Left ventricle myocardium inferior (tissue), 1 donor: ENCODE data around the gene TSHZ2. TPM values are rescaled to one million over a fixed set of nuclear protein-coding genes. Genes with fewer than 3 reads are reported as not detected.
"Not testable (repeated sequence)": the region's sequence is repeated elsewhere in the genome, so short reads cannot be mapped to it uniquely, and the experiment has no call there.

Experiments used
- DNase-seq: peaks from one replicate; pipeline ENCODE4 v3.0.0-alpha.2; 2020
- H3K27ac ChIP-seq: fragments of 200-600 bp; replicated peaks from 2 replicates; pipeline ENCODE4 v1.8.0; 2021
- H3K27me3 ChIP-seq: fragments of 200-600 bp; 2 replicates; pipeline ENCODE4 v1.8.0; 2021; ENCODE audit warnings: low read depth
- H3K36me3 ChIP-seq: fragments of 200-600 bp; 2 replicates; pipeline ENCODE4 v1.8.0; 2021
- H3K4me1 ChIP-seq: fragments of 200-600 bp; 2 replicates; pipeline ENCODE4 v1.8.0; 2021
- H3K4me3 ChIP-seq: fragments of 200-600 bp; 2 replicates; pipeline ENCODE4 v1.8.0; 2021; ENCODE audit warnings: mild to moderate bottlenecking, moderate library complexity
- H3K9me3 ChIP-seq: fragments of 200-600 bp; replicated peaks from 2 replicates; pipeline ENCODE4 v1.8.0; 2021
- intact Hi-C: fragments of 100-400 bp; cut with micrococcal nuclease; formaldehyde crosslinking; loops from one replicate; pipeline ENCODE4 v1.11.0; 2022
- total RNA-seq: library from RNA; stranded (reverse); fragmentation: NEBNext Ultra II Directional; extraction: Animal tissue kit (Norgen Biotek cat#: 25700); gene quantifications from one replicate; pipeline ENCODE4 v1.2.1, GENCODE V29; 2021
- TF ChIP-seq, protein P1 (sequence below): fragments of 200-600 bp; IDR thresholded peaks from 2 replicates; pipeline ENCODE4 v1.8.0; 2021; ENCODE audit warnings: antibody characterized with exemption, mild to moderate bottlenecking, borderline replicate concordance
- donor health status: DM: no; HTN: yes; CAD: no; lungs with severe emphysema.

TSHZ2 gene
- total RNA-seq, 1 donor from 2014 or later, result 3.1 TPM

DNA sequence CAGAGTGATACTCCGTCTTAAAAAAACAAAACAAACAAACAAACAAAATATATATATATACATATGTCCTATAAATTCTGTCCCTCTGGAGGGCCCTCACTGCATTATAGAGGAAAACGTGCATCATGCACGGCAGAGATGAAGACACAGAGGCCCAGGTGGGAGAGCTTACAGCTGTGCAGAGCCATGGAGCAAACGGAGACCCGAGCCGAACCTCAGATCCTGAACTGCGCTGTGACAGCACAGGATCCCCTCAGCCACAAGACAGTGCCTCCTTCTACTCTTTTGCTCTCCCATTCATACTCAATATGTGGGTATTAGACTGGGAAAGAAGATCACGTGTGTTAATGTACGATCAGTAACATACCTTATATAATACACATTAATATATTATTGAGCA is 539.9 kb downstream of the TSHZ2 start:
- Histone ChIP-seq H3K9me3 (no peaks in the 10 kb centered on the region), H3K4me3 (no peak overlapping the region), H3K4me1 (no peaks in the 10 kb centered on the region), H3K27me3 (no peaks in the 10 kb centered on the region), H3K27ac (no peak overlapping the region), H3K36me3 (no peaks in the 10 kb centered on the region)
- no peak for DNase-seq
- intact Hi-C loops, result no loop called here
- TF ChIP-seq, protein P1, sequence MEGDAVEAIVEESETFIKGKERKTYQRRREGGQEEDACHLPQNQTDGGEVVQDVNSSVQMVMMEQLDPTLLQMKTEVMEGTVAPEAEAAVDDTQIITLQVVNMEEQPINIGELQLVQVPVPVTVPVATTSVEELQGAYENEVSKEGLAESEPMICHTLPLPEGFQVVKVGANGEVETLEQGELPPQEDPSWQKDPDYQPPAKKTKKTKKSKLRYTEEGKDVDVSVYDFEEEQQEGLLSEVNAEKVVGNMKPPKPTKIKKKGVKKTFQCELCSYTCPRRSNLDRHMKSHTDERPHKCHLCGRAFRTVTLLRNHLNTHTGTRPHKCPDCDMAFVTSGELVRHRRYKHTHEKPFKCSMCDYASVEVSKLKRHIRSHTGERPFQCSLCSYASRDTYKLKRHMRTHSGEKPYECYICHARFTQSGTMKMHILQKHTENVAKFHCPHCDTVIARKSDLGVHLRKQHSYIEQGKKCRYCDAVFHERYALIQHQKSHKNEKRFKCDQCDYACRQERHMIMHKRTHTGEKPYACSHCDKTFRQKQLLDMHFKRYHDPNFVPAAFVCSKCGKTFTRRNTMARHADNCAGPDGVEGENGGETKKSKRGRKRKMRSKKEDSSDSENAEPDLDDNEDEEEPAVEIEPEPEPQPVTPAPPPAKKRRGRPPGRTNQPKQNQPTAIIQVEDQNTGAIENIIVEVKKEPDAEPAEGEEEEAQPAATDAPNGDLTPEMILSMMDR, result no peak

DNA sequence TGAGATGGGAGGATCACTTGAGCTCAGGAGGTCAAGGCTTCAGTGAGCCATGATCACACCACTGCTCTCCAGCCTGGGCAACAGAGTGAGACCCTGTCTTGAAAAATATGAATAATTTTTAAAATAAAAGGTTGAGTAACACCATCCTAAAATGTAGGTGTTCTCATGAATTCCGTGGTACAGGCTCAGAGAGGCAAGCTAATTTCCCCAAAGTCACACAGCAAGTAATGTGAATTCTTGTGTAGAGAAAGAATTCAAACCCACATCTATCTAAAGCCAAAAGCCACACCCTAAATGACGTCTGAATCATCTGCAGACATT is 541.0 kb downstream of the TSHZ2 start:
- TF ChIP-seq, protein P1, result no peak
- no peak overlapping the region for H3K4me3 ChIP-seq
- H3K9me3 ChIP-seq, result no peaks in the 10 kb centered on the region
- H3K4me1 ChIP-seq, result no peaks in the 10 kb centered on the region
- H3K27ac ChIP-seq, result no peak overlapping the region
- H3K36me3 ChIP-seq, result no peaks in the 10 kb centered on the region
- no peak for DNase-seq
- intact Hi-C loops, result no loop called here
- H3K27me3 ChIP-seq, result no peaks in the 10 kb centered on the region

DNA sequence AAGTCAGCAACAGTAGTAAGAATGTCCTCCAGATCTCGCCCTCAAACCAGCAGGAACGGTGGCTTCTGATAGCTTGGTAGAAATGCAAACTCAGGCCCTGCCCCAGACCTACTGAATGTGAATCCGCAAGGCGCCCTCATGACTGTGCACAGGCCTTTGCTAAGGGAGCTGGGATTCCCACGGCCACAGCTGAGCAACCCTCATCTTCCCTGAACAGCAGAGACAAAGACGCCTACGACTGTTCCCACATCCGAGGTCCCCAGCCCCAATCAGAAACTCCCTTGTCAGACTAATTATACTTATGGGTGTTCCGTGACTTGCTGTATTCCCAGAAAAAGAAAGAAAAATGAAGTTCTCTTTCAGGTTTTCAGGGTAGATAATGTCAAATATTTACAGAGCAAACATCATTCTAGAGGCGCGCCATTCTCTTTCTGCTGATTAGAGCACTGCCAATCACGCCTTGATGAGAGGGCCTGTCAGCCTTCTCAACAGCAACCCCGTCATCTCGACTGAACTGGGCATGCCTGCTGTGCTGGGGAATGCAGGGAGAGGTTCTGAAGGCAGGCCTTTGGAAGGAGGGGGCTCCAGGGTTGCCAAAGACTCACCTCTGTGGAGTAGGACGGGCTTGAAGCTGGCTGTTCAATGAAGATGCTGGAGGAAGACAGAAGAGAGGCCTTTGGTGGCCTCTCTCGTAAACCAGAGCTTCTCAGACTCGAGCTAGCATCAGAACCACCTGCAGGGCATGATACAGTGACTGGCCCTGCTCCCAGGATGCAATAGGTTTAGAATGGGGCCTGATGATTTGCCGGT is 541.5 kb downstream of the TSHZ2 start:
- TF ChIP-seq, protein P1, result no peak
- intact Hi-C loops, result no loop called here
- H3K9me3 ChIP-seq, result no peaks in the 10 kb centered on the region

DNA sequence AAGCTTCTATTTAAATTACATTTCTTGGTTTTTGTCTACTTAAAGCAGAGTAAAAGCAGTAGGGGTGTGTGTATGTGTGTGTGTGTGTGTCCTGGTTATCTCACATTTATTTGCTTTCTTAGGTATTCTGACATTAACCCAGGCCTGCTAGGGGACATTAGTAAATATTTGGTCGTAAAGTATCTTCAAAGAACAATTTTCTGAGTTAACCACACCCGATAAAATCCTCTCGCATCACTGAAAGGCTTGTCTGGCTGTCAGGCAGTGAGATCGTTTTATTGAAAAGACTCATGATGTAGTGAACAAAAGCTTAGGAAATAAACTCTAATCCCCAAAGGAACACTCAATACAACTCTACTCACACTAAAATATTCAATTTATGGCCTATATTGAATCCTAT is 543.6 kb downstream of the TSHZ2 start:
- Histone ChIP-seq H3K4me1 (no peaks in the 10 kb centered on the region), H3K27me3 (no peaks in the 10 kb centered on the region), H3K27ac (no peak overlapping the region), H3K4me3 (no peak overlapping the region), H3K36me3 (no peaks in the 10 kb centered on the region), H3K9me3 (no peaks in the 10 kb centered on the region)
- intact Hi-C loops, result no loop called here
- DNase-seq, result no peak
- TF ChIP-seq, protein P1, result no peak

More for the DNA sequence above, 541.5 kb downstream of the TSHZ2 start:
- Histone ChIP-seq H3K36me3 (no peaks in the 10 kb centered on the region), H3K27me3 (no peaks in the 10 kb centered on the region), H3K27ac (no peak overlapping the region), H3K4me3 (no peak overlapping the region), H3K4me1 (no peaks in the 10 kb centered on the region)
- DNase-seq, result no peak

DNA sequence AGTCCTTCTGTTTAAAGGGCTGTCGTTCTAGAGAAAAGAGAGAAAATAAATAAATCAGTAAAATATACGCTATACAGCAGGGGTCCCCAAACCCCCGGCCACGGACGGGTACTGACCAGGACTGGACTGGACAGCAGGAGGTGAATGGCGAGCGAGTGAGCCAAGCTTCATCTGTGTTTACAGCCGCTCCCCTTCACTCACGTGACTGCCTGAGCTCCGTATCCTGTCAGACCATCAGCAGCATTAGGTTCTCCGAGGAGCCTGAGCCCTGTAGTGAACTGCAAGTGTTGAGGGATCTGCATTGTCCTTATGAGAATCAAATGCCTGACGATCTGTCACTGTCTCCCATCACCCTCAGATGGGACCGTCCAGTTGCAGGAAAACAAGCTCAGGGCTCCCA is 545.0 kb downstream of the TSHZ2 start:
- Histone ChIP-seq H3K4me3 (no peak overlapping the region), H3K4me1 (no peaks in the 10 kb centered on the region), H3K9me3 (no peaks in the 10 kb centered on the region), H3K27me3 (no peaks in the 10 kb centered on the region), H3K36me3 (no peaks in the 10 kb centered on the region), H3K27ac (no peak overlapping the region)
- intact Hi-C loops, result no loop called here
- TF ChIP-seq, protein P1, result no peak
- DNase-seq, result no peak

DNA sequence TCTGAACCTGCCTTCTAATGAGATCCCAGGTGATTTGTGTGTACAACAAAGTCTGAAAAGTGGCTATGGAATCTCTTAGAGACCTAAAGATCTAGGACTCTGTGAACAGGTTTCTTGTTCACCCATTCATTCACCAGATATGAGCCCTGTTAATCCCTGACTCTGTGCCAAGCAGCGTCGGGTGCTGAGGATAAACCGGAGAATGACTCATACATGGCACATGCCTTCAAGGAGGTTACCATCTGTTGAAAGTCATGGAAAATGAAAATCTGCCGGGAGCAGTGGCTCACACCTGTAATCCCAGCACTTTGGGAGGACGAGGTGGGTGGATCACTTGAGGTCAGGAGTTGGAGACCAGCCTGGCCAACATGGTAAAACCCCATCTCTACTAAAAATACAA is 549.3 kb downstream of the TSHZ2 start:
- H3K27me3 ChIP-seq, H3K27ac ChIP-seq, H3K4me1 ChIP-seq, H3K36me3 ChIP-seq, DNase-seq, intact Hi-C loops, H3K4me3 ChIP-seq, H3K9me3 ChIP-seq: not testable (repeated sequence)
